ENCODE data around the gene THSD4.
"Not testable (repeated sequence)": the region's sequence is repeated elsewhere in the genome, so short reads cannot be mapped to it uniquely, and the experiment has no call there.

The THSD4 gene

DNA sequence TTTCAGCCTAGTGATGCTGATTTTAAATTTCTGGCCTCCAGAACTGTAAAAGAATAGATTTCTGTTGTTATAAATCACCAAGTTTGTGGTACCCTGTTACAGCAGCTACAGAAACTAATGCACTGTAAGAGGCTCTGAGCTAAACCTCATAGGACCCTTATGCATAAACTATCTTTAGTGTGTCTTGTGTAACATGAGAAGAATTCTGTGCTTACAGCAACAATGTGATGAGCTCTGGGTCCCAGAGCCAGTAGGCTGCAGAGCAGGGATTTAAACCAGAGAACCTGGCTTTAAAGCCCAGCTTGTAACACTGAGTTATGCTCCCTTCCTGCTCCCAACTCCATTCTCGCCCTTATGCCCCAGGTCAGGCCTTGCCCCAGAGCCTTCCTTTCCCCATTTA, 113.1 kb downstream of the THSD4 start:
- no peak for DNase-seq

- DNase-seq: no peak
Measured at GRCh38 chr15:71230303-71230702, 115.0 kb downstream of the THSD4 start.

DNA sequence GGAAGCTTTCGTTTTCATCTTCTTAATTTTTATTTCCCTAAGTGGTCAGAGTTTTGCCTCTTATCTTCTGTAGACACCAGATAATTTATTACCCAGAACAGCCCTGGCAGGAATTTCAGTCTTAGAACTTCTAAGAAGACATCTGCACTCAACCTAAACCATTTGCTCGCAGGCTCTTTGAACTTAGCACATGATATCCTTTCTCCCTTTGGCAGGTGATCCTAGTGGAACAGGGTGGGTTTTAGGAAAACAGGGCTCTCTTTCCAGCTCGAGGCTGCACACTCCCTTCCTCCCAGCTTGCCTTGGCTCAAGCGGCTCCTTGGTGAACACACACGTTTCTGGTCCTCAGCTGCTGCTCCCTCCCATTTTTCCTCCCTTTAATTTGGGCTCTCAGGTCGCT, 116.5 kb downstream of the THSD4 start:
- DNase-seq: no peak

DNA sequence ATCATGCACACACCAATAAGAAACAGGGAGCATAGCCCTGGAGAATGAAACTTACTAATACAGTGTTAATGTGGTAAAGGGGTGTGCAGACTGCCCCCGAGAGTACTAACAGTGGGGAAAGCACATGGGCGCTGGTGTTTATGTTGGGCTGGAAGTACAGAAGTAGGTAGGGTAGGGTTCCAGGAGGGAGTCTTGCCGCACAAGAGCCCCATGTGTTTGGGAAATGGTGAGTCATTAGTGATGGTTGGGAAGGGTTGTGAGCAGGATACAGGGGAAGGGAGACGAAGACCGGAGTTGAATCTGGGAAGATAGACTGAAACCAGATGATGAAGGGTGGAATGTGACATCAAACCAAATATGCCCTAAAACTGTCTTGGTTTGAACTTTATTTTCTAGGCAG, 117.1 kb downstream of the THSD4 start:
- no peak for DNase-seq

DNA sequence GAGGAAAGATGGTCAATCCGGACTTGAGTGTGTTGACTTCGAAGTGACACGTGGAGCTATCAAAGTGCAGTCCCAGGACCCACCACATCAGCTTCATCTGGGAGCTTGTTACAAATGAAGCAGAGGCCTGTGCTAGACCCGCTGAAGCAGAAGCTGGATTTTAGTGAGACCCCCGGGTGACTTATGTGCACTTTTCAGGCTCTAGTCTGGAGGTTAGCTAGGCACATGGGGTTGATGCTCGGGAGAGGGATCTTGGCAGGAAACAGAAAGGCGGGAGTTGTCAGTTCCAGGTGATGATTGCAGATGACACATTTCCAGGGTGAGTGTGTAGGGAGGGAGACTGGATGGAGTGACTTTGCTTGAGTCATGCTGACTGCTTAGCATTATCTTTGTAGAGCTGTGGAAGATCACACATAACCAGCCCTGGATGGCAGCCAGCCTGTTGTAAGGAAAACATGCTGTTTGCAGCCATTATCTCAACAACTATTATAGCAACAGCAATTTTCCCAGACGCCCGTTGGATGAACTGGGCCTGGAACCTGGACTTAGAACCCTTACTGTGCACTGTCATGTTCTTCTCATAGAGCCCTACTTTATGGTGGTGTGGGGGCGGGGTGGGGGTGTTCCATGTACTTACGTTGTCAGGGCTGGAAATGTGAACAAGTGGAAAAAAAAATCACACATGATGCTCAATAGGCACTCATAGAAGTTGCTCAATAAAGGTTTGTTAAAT, 122.4 kb downstream of the THSD4 start:
- DNase-seq: no peak

DNA sequence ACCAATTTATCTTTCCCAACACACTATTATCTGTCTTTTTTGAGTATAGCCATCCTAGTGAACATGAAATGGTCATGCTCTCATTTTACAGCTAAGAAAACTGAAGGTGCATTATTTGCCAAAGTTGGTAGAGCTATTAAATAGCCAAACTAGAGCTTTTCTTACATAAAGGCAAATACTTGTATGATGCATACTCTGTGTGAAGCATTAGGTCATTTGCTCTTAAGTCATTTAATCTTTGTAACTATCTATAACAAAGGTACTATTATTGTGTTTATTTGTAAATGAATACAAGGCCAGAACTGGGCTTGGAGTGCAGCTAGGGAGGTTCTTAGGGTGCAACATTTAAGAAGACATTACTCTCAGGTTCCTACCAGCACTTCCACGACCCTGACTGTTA, 123.7 kb downstream of the THSD4 start:
- no peak for DNase-seq

GRCh38 chr15:71239592-71240364, 124.5 kb downstream of the THSD4 start:
- no peak for DNase-seq

DNA sequence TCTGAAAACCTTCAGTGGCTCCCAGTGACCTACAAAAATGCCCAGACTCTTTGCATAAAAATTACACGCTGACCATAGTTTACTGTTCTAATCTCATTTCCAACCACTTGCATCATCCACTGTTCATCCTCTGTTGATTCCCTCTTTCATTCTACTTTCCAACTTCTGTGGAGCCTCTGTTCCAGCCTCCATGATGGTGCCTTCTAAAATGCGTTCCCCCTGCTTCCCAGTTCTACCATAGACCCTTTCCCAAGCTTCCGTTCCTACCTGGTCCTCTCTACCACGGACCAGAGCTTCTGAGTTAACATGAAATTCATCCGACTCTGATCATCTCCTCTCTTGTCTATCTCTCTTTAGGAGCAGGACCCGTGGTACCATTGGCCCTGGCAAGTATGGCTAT, 127.0 kb downstream of the THSD4 start:
- no peak for DNase-seq

DNA sequence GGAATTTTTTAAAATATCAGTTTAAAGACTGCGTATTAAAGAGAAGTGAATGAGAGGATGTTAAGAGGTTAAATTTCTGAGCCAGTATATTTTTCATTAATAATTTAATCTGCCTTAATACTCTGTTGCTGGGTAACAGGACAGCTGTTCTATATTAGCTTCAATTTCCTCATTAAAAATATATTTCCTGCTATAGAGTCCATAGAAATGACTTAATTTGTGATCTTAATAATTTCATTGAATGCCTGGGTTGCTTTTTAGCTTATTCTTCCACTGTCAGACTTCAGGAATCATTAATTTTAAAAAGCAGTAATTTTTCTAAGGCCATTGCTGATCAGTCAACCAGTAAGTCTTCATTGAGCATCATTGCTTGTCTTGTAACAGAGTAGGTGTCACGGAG, 129.0 kb downstream of the THSD4 start:
- no peak for DNase-seq

DNA sequence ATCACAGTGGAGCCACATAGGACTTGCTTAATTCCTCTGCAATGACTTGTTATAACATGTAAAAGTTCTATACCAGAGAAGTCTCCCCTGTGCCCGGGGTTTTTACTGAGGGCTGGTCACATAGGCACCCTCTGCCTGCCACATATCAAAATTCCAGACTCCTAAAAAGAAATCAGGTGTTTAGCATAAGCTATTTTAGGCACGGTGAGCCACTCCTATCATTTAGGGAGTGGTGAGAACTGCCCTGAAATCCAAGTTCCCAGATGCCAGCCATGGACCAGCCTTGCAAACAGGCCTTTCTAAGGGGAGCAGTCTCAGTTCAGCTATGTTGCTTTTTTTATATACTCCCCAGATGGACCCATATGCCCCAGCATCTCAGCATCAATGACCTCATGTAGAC, 130.3 kb downstream of the THSD4 start:
- no peak for DNase-seq

DNA sequence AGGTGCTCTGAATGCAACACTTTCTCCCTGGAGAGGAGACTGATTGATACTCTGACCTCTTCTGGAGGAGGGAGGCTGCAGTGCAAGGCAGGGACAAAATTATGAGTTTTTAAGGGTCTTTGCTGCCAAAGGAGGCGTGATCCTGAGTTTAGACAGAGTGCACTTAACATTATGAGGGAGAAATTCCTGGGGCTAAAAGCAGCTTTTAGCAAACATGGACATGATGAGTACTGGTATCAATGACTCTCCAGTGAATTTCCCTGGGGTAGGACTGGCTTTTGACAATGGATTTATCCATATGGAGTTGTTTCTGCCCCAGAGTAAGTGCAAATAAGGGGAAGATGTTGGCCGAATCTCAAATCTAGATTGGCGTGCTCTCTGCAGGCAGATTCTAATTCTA, 133.1 kb downstream of the THSD4 start:
- no peak for DNase-seq

DNA sequence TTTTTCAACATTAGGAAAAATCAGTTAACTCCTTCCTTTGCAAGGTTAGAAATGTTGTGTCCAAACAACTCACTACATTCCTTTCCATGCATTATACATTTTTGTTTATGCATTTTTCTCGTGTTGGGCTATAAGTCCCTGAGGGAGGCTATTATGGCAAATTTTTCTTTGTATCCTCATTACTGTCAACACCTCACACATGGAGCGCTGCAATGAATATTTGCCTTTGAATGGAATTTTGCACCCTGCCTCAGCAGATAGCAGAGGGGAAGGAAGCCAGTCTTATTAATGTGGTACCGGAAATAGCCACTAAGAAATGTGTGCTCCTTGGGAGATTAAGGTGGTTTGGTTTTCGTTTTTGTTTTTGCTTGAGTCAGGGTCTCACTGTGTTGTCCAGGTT, 134.7 kb downstream of the THSD4 start:
- DNase-seq: no peak

DNA sequence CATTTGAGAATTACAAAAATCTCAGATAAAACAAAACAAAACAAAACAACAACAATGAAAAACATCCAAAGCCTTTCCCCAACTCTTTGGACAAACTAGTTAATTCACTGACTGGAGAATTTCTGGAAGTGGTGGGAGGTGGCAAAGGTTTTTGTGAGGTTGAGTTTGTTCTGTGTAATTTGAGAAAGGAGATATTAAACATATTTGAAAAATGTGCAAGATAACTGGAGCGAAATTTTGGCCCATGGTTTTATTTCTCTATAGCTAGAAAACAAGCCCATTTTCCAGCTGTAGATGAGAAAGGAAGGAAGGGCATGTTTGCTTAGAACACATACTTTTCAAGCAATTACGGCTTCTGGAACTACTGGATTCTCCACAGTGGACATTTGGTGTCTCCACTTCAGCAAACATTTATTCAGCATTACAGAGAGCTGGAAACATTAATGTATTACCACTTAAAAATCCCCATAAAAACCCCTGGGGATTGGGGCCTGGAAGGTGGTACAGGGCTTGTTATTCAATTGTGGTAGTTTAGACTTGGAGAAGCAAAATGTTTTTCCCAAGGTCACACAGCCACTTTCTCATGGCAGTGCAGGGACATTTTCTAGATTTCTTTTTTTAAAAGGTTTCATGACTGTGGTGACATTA, 135.8 kb downstream of the THSD4 start:
- DNase-seq: no peak

- no peak for DNase-seq
Measured at GRCh38 chr15:71251584-71252043, 136.3 kb downstream of the THSD4 start.

- no peak for DNase-seq
Measured at GRCh38 chr15:71252044-71252739, 136.9 kb downstream of the THSD4 start.

- no peak for DNase-seq
Measured at GRCh38 chr15:71252740-71253047, 137.4 kb downstream of the THSD4 start.

DNA sequence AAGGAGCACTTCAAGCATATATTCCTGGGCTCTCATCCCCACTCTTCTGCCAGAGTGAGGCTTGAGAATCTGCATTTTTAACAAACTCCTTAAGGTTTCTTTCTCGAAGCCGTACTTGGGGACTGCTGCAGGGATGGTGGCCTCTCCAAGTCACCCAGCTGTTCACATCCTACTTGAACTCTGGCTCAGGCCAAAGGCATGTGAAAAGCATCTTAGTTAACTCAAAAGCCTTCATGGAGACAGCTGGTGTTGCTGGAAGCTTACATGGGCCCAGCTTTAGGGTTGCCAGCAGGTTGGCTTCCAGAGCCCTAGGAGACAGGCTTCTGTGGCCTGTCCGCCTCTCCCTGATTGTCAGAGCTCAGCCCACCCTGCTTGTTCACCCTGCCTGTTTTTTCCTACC, 139.2 kb downstream of the THSD4 start:
- DNase-seq: no peak

DNA sequence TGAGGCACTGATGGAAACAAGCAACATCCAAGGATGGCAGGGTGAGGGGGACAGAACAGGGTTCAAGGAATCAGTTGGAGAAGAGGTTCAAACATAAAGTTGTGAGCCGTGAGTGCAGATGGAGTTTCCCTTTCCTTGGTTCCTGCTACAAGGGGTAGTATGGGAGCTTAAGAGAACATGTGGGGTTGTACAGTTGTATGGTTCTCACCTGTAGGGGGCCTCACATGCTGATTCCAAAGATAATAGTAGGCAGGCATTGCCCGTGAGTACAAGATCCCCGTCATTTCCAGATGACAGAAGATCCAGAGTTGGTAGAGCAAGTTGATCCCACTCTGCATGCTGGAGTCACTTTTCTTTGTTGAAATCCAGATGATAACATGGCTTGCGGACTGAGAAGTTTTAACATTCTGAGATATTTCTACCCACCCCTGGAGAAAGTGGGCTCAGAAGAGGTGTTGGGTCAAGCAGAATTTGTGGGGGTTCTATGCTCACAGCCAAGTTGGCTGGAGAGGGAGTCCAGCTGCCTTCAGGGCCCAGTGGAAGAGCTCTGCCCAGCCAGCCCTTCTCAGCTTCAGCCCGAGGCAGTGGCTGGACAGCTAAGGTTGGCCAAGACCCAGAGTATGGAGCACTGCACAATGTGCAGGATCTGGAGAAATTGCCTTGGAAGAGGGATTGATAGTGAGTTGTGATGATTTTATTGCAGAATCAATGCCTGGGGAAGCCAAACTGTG, 141.8 kb downstream of the THSD4 start:
- no peak for DNase-seq

DNA sequence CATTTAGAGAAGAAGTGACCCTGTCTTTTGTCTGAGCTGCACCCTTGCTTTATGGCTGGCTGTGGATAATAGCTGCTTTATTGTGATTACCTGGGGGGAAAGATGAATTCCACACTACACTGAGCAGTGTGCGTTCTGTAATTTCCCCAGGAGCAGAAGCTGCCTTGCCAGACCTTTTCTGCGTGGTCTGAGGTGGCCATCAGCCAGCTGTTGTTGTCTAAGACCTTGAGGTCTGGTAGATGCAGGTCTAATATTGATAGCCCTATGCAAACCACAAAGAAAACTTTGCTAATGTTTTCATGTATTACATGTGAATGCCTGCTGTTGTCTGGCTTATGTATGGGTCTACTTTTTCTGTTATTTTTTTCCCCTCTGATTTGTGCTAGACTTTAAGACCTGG, 144.6 kb downstream of the THSD4 start:
- no peak for DNase-seq

- DNase-seq: no peak
Measured at GRCh38 chr15:71261418-71261817, 146.1 kb downstream of the THSD4 start.

GRCh38 chr15:71261909-71262308, 146.6 kb downstream of the THSD4 start:
- DNase-seq: no peak

DNA sequence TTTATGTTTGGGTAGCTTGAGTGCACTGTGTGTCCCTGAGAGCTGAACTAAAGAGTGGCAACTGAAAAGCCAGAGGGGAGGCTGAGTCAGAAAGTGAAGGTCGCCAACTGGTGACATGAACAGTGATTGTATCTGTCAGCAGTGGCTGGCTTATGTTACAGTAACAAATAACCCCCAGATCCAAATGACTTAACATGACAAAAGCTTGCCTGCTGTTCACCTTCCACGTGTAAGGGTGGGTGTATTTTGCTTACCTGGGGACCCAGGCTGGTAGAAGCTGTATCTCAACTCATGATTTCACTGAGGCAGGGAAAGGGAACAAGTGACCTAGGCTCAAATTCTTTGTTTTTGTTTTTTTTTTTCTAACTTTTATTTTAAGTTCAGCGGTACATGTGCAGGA, 147.3 kb downstream of the THSD4 start:
- DNase-seq: no peak

- not testable (repeated sequence) for DNase-seq
Measured at GRCh38 chr15:71265606-71266005, 150.3 kb downstream of the THSD4 start.

Measured in cerebellar nuclear complex (tissue), 1 donor.